Activated naive CD8-positive, alpha-beta T cell treated with anti-CD3 and anti-CD28 coated beads, Interleukin-2, amount 50 U/mL, for 24 hours (primary cell): ENCODE data around the gene SASH1.

Experiments
- ATAC-seq: fragments of 150-1000 bp; cut with Tn5 transposase; one replicate; pipeline ENCODE4 v1.10.0; 2021
- DNase-seq: peaks from one replicate; pipeline ENCODE4 v3.0.0; 2021
- H3K27ac Mint-ChIP-seq: one replicate; pipeline ENCODE4 v1.8.0; 2021; ENCODE audit warnings: mild to moderate bottlenecking, mixed read lengths
- H3K27me3 Mint-ChIP-seq: one replicate; pipeline ENCODE4 v1.8.0; 2021; ENCODE audit warnings: mixed read lengths
- H3K36me3 Mint-ChIP-seq: one replicate; pipeline ENCODE4 v1.8.0; 2021; ENCODE audit warnings: low read depth, mixed read lengths
- H3K4me1 Mint-ChIP-seq: one replicate; pipeline ENCODE4 v1.8.0; 2021; ENCODE audit warnings: mixed read lengths
- H3K4me3 Mint-ChIP-seq: one replicate; pipeline ENCODE4 v1.8.0; 2021; ENCODE audit warnings: mild to moderate bottlenecking, moderate library complexity, mixed read lengths
- H3K9me3 Mint-ChIP-seq: one replicate; pipeline ENCODE4 v1.8.0; 2021; ENCODE audit warnings: mixed read lengths

The SASH1 gene

DNA sequence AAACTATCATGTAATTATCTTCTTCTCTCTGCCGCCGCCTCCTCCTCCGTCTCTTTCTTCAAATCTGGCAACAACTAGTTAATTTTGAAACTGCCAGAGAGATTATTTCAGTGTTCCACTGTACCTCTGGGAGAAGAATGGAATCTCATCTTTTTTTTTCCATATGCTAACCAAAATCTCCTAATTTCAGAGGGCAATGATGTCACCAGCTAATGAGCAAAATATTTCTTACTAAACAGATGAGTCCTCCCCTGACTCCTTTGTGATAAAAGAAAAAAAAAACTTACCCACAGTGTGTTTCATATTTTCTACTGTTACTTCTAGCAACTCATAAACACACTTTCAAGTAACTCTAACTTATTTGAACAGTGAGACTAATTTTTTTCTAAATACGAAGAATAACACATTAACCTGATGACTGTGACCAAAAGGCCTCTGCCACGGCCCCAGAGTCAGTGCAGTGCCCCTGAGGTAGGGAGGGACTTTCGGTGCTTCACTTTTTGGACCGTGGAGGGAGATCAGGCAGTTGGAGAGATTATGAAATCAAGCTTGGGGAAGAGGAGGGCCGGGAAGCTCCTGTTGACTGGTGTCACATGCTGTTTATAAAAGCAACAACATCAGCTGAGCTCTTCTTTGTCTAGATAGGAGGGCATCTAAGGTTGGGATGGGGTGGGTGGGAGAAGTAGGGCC lies 159.6 kb downstream of the SASH1 start:
- no peaks in the 10 kb centered on the region for H3K9me3 Mint-ChIP-seq
- H3K27ac Mint-ChIP-seq: no peak overlapping the region
- no peaks in the 10 kb centered on the region for H3K36me3 Mint-ChIP-seq
- ATAC-seq (no peak), DNase-seq (no peak)
- no peak overlapping the region for H3K4me3 Mint-ChIP-seq
- H3K4me1 Mint-ChIP-seq: no peaks in the 10 kb centered on the region
- peaks cover 16% of the 10 kb centered on the region for H3K27me3 Mint-ChIP-seq

DNA sequence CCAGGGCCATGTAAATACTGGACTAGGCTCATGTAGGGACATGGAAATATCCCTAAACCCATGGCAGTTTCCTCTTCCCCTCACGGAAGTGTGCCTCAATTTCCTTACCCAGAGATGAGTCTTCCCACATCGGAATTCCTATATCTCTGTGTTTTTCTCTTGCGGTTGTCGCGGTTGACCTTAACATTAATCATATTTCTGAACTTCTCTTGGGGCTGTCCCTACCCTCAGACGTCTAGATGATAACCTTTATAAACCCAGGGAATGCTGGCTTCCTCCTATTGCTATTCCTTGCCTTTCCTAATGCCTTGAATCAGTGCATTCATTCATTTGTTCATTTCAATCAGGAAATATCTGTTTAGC lies 160.1 kb downstream of the SASH1 start:
- no peak overlapping the region for H3K27ac Mint-ChIP-seq
- peaks cover 16% of the 10 kb centered on the region for H3K27me3 Mint-ChIP-seq
- H3K4me3 Mint-ChIP-seq: no peak overlapping the region
- H3K36me3 Mint-ChIP-seq: no peaks in the 10 kb centered on the region
- H3K9me3 Mint-ChIP-seq: no peaks in the 10 kb centered on the region
- H3K4me1 Mint-ChIP-seq: no peaks in the 10 kb centered on the region
- DNase-seq (no peak), ATAC-seq (no peak)

DNA sequence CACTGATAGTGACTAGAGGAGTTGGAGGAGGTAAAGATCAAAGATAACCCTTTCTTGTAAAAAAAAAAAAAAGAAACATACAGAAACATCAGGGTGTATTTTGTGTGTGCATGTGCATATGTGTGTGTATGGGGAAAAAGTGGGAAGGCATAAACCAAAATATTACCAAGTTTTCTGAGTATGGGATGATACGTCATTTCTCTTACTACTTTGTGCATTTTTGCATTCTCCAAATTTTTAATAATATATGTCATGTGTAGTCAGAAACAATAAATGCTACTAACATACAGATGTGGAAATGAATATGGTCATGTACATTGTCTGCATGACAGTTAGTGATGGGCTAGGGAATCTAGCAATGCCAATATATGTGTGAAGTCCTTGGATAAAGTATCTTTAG lies 161.1 kb downstream of the SASH1 start:
- Mint-ChIP-seq H3K4me3 (no peak overlapping the region), H3K36me3 (no peaks in the 10 kb centered on the region), H3K4me1 (no peaks in the 10 kb centered on the region), H3K9me3 (no peaks in the 10 kb centered on the region), H3K27ac (no peak overlapping the region), H3K27me3 (peaks cover 21% of the 10 kb centered on the region)
- ATAC-seq (no peak), DNase-seq (no peak)

DNA sequence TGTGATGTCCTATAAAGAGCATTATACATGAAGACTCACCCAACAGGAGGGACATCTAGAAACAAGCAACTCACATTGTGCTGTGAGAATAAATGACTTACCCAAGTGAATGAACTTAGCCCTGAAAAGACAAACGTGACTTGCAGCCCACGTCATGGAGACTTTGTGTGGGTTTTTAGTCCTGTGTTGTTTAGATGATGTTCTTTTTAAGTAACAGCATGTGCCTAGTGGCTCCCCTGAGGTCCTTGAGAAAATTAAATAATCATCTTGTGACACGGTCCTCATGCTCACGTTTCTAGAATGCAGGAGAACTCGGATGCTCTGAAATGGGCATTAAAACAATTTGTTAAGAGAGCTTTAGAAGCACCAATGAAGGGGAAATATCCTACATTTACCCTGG lies 165.1 kb downstream of the SASH1 start:
- H3K9me3 Mint-ChIP-seq: no peaks in the 10 kb centered on the region
- H3K27me3 Mint-ChIP-seq: peaks cover 24% of the 10 kb centered on the region
- no peak for DNase-seq
- no peaks in the 10 kb centered on the region for H3K36me3 Mint-ChIP-seq
- no peak for ATAC-seq
- H3K4me1 Mint-ChIP-seq: no peaks in the 10 kb centered on the region
- H3K27ac Mint-ChIP-seq: no peak overlapping the region
- H3K4me3 Mint-ChIP-seq: no peak overlapping the region

DNA sequence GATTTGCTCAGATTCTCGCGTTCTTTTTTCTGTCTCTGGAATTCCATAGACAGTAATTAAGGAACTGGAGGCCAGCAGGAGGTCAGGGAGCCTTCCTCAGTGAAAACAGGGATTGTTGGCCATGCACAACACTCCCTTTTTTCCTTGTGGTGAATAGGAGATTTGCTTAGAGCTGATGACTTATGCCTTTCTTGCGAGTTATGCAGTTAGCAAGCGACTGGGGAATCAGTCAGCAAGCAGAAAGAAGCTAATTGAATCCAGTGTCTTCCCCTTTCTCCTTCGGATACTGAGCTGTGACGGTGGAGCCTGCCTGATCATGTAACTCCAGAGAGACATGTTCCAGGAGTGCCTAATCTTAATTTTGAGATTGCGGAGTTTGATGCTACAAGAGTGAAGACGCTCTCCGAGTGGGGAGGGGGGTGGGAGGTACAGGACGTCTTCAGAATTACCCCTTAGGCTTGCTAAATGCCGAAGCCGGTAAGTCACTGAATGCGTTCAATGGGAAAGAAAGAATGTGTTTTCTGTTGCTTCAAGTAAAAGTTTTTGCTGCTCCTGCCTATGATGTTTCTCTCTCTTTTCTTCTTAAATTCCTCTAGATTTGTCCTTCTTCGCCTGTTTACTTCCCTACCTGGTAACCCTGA lies 165.9 kb downstream of the SASH1 start:
- H3K36me3 Mint-ChIP-seq: no peaks in the 10 kb centered on the region
- DNase-seq (no peak), ATAC-seq (no peak)
- no peak overlapping the region for H3K4me3 Mint-ChIP-seq
- H3K9me3 Mint-ChIP-seq: no peaks in the 10 kb centered on the region
- H3K27ac Mint-ChIP-seq: no peak overlapping the region
- peaks cover 32% of the 10 kb centered on the region for H3K27me3 Mint-ChIP-seq
- H3K4me1 Mint-ChIP-seq: no peaks in the 10 kb centered on the region

DNA sequence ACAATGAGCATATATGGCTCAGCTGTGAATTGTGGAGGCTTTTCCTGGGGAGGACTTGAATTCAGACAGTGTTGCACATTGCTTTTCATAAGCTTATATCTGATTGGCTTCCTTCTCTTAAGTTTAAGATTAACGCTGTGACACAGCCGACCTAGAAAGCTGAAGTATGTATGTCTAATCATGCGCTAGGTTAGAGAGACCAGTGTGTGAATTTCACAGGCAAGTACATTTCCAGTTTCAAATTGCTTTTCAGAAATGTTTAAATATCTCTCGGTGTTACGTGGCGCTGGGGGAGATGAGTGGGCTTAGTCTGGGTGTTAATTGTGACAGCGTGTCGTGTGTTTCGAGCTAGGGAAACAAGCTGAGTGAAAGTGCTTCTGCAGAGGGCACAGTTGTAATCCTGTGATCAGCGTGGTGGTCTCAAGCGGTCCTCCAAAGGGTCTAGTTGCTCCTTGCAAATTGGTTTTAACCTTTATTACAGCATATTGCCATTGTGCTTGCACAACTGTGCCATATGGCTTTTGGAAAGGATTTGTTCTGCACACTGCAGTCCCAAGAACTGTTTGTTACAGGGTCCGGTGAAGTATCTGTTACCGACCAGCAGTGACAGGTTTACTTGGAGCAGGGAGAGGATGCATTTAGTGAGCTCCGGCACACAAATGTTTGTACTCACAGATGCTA lies 166.6 kb downstream of the SASH1 start:
- Mint-ChIP-seq H3K4me3 (no peak overlapping the region), H3K27ac (no peak overlapping the region), H3K36me3 (no peaks in the 10 kb centered on the region), H3K4me1 (no peaks in the 10 kb centered on the region), H3K27me3 (peaks cover 32% of the 10 kb centered on the region), H3K9me3 (no peaks in the 10 kb centered on the region)
- no peak for DNase-seq
- ATAC-seq: no peak

DNA sequence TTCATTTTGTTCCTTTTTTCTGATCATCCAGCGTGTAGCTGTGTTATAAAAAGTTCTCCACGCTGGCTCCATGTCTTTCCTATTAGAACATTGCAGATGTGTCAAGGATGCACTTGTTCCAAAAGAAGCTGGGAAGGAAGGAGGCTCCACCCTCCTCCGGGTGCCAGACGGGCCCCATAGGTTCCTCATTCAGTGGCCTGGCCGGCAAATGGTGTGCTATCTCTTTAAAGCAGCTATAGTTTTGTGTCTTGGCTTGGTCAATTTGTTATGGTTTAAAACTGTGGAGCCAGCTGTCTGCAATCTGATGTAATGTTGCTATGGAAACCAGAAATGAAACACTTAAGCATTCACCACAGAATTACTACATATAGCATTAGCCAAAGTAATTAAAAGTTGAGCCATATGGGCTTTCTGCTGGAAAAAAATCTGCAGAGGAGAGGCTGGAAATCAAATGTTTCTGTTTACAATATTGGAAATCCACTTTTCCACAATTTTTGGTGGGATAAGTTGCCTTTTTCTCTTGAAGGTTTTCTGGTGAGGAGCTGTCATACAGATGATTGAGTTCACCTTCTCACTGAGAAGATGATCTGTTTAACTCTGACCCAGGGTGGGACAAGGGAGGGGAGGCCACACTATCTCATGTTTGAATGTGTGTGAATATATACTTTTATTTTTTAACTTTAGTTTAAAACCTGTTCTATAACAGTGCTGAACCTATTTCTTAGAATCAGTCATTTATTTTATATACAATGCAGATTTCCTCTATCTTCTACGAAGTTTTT lies 167.4 kb downstream of the SASH1 start:
- no peaks in the 10 kb centered on the region for H3K4me1 Mint-ChIP-seq
- peaks cover 35% of the 10 kb centered on the region for H3K27me3 Mint-ChIP-seq
- no peak overlapping the region for H3K27ac Mint-ChIP-seq
- no peaks in the 10 kb centered on the region for H3K36me3 Mint-ChIP-seq
- DNase-seq (no peak), ATAC-seq (no peak)
- no peak overlapping the region for H3K4me3 Mint-ChIP-seq
- no peaks in the 10 kb centered on the region for H3K9me3 Mint-ChIP-seq

DNA sequence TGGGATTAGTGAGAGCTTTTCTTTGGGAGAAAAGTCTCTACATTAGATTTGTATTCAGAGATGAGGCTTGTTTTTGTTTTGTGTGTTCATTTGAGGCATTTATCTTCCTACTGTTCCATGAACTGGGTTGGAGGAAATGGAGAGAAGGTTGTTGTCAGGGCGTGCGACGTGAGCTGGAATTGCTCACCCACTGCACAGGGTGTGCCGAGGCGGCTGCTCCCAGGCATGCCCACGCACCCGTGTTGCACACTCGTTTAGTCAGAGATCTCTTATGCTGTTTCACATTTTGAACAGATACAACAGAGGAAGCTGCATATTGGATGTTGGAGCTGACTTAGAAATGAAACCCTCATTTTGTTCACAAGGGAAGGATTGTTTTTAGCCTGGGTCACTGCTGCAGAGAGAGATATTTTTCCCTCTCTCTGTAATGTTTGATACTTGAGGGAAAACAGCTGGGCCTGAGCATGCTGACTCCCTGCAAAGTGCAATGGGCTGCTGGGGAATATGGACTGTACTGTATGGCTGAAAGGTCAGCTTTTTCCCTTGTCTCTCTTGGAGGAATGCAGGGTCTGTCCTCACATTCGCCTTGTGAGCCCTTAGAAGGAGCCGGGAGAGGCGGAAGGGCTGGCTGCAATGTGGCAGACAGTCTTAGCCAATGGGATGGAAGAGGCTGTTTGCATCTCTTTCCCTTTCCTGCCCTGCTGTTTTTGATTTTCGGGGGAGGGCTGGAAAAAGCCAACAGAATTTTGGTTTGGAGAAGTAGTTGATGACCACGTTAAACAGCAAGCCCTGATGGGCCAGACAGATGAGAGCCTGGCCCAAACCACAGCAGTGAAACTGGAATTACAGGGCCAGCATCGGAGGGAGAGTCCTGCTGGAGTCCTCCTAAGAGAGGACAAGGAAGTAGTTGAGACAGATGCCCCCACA lies 170.8 kb downstream of the SASH1 start:
- no peaks in the 10 kb centered on the region for H3K9me3 Mint-ChIP-seq
- no peak overlapping the region for H3K4me3 Mint-ChIP-seq
- H3K36me3 Mint-ChIP-seq: no peaks in the 10 kb centered on the region
- no peak overlapping the region for H3K27ac Mint-ChIP-seq
- DNase-seq (no peak), ATAC-seq (no peak)
- H3K27me3 Mint-ChIP-seq: peaks cover 27% of the 10 kb centered on the region
- no peaks in the 10 kb centered on the region for H3K4me1 Mint-ChIP-seq

DNA sequence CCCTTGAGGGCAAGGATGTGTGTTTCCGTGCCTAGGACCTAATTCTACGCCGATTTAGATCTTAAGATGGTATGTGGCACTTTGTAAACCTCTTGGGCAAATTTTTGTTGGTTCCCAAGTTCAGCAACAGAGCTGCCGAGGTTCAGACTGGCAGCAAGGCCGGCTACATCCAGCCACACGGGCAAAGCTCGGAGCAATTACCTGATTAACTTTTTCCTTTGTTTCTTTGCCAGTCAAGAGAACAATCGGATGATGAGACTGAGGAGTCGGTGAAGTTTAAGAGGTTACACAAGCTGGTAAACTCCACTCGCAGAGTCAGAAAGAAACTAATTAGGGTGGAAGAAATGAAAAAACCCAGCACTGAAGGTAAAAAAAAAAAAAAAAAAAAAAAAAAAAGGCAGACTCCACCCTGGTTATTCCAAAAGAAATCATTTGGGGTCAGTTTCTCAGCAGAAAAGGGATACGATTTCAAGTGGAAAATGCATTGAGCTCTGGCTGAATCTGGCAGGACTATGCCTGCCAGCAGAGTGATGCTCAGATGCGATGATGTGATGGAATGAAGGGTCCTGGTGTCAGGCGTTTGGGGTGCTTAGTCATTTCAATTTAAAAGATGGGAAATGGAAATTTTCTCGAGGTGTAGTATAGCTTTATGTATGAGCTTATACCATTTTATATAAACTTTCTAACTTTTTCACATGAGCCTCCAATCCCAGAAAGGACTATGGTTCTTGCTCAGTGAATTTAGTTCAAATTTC lies 171.6 kb downstream of the SASH1 start:
- no peaks in the 10 kb centered on the region for H3K9me3 Mint-ChIP-seq
- H3K27me3 Mint-ChIP-seq: peaks cover 20% of the 10 kb centered on the region
- DNase-seq: no peak
- no peaks in the 10 kb centered on the region for H3K4me1 Mint-ChIP-seq
- ATAC-seq: no peak
- no peak overlapping the region for H3K27ac Mint-ChIP-seq
- H3K4me3 Mint-ChIP-seq: no peak overlapping the region
- no peaks in the 10 kb centered on the region for H3K36me3 Mint-ChIP-seq

DNA sequence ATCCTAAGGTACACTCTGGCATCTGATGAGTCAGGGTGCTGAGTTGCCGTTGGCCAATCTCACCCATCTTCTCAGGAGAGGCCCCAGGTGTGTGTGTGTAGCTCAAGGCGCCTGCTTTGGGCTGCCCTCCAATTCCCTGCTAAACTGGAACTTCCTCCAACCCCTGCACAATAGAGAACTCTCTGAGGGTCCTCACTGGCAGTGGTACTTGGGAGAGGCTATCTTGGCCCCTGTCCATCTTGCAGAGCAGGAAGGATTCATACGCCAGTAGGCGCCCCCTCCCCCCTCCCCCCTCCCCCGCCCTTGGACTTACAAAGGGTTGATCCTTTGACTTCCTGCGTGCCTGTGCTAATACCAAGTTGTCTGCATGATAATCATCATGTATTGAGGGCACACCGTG lies 173.6 kb downstream of the SASH1 start:
- H3K27ac Mint-ChIP-seq: no peak overlapping the region
- no peak overlapping the region for H3K4me3 Mint-ChIP-seq
- peaks cover 15% of the 10 kb centered on the region for H3K27me3 Mint-ChIP-seq
- H3K9me3 Mint-ChIP-seq: no peaks in the 10 kb centered on the region
- peaks cover 5% of the 10 kb centered on the region for H3K4me1 Mint-ChIP-seq
- ATAC-seq: no peak
- H3K36me3 Mint-ChIP-seq: no peaks in the 10 kb centered on the region
- no peak for DNase-seq

DNA sequence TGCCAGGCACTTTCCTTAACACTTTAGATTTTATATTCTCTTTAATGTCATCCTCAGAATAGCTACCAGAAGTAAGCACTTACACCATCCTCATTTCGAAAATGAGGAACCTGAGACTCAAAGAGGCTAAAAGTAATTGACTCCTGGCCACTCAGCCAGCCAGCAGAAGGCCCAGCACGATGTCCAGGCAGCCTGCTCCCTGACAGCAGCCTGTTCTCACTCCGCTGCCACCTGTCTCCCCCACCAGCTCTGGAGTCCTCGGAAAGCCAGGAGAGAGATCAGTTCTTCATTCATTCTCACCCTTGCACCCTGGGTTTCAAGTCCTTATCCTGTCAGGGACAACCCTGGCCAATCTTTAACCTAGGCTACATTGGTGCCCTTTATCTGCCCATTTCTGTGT lies 174.0 kb downstream of the SASH1 start:
- Mint-ChIP-seq H3K9me3 (no peaks in the 10 kb centered on the region), H3K4me1 (peaks cover 9% of the 10 kb centered on the region), H3K36me3 (no peaks in the 10 kb centered on the region), H3K27me3 (peaks cover 14% of the 10 kb centered on the region), H3K27ac (no peak overlapping the region), H3K4me3 (no peak overlapping the region)
- ATAC-seq (no peak), DNase-seq (no peak)

DNA sequence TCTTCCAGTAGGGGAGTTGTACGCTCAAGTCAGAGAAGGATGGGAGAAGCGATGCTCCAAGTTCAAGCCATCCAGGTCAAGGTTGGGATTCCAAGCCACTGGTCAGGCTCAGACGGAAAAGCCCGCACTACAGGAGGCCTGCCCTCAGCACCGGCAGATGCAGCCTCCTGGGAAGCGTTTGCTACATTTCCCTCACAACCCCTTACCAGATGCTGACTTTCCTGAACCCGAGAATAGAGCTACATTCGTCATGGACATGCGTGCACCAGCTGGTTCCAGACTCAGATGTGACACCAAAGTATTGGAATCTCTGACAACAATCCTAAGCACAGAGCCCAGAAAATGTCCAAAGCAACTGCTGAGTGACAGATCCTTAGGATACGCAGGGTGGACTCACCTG lies 174.8 kb downstream of the SASH1 start:
- H3K4me1 Mint-ChIP-seq: peaks cover 9% of the 10 kb centered on the region
- H3K4me3 Mint-ChIP-seq: no peak overlapping the region
- H3K36me3 Mint-ChIP-seq: no peaks in the 10 kb centered on the region
- peaks cover 13% of the 10 kb centered on the region for H3K27me3 Mint-ChIP-seq
- no peaks in the 10 kb centered on the region for H3K9me3 Mint-ChIP-seq
- H3K27ac Mint-ChIP-seq: no peak overlapping the region
- no peak for DNase-seq
- ATAC-seq: no peak

DNA sequence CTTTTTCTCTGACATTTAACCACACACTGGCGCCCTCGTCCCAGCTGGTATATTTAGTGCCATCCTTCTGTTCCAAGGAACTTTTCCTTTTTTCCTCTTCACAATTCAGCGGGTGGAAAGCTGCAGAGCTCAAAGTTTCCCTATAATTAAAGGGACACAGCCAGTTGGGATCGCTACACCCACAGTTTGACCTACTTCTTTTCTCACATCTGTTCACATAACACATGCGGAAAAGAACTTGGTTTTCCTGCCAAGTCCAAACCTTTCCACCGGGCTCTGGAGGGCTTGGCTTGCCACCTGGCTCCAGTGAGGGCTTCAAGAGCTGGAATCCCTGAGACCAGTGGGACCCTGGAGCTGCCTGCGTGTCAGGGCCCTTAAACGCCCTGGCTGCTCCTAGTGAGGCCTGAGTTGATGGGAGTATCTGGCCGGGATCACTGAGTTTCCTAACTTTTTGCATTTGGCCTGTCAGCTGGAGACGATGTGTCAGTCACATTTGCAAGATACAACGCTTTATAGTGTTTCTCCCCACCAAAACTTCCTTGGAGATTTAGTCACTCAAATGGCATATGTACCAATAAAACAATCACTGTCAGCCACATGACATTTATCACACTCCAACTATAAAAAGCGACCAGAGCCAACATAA lies 176.0 kb downstream of the SASH1 start:
- no peaks in the 10 kb centered on the region for H3K36me3 Mint-ChIP-seq
- no peak overlapping the region for H3K27ac Mint-ChIP-seq
- no peaks in the 10 kb centered on the region for H3K9me3 Mint-ChIP-seq
- no peak overlapping the region for H3K4me3 Mint-ChIP-seq
- peaks cover 5% of the 10 kb centered on the region for H3K27me3 Mint-ChIP-seq
- H3K4me1 Mint-ChIP-seq: peaks cover 9% of the 10 kb centered on the region
- no peak for DNase-seq
- no peak for ATAC-seq
